ENCODE measurements around the gene SIL1. TPM values are rescaled to one million over a fixed set of nuclear protein-coding genes. Genes with fewer than 3 reads are reported as not detected.

The SIL1 gene
- total and polyA plus RNA-seq, 5 donors from 2014 or later = 9.8 to 12.3 (median 11.2) TPM

DNA sequence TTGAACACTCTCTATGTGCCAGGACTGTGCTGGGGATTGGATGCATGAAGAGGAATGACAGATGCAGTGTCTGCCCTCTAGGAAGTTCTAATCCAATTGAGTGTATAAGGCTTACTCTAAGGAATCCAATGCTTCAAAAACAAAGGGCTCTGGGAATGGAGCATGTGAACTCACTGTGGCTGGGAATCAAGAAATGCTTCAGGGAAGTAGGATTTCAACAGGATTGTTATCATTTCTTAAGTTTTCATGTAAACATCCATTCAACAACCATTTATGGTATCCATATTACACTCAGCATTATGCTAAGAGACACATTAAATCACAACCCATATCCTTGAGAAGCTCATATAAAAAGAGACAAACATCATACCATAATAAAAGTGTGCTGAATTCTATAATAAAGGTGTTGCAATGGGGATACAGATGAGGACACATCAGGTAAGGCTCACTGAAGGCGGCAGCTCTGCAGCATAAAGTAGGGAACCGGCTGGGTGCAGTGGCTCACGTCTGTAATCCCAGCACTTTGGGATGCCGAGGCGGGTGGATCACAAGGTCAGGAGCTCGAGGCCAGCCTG, 11.3 kb downstream of the SIL1 start:
- Histone ChIP-seq H3K4me3 (ENCODE audit: low read depth, low read length) (no peak overlapping the region), H3K36me3 (ENCODE audit: control insufficient read depth, insufficient read depth, low read length) (no peaks in the 10 kb centered on the region), H3K4me1 (ENCODE audit: control insufficient read depth, insufficient read depth, low read length, poor library complexity, severe bottlenecking) (no peaks in the 10 kb centered on the region), H3K27me3 (ENCODE audit: control insufficient read depth, insufficient read depth, low read length) (no peaks in the 10 kb centered on the region), H3K27ac (ENCODE audit: insufficient read depth, low read length, poor library complexity, severe bottlenecking) (no peak overlapping the region), H3K9me3 (ENCODE audit: control insufficient read depth in 2 of 2, low read length in 2 of 2) (no peaks in the 10 kb centered on the region)
- Mint-ChIP-seq H3K36me3 (peaks cover 23% of the 10 kb centered on the region), H3K27ac (no peak overlapping the region), H3K4me3 (no peak overlapping the region), H3K27me3 (no peaks in the 10 kb centered on the region), H3K9me3 (no peaks in the 10 kb centered on the region), H3K4me1 (peaks cover 4 to 18% (median 11%) of the 10 kb centered on the region in 4 donors)
- DNase-seq (no peak), ATAC-seq (ENCODE audit: low read depth in 2 of 2) (no peak)

DNA sequence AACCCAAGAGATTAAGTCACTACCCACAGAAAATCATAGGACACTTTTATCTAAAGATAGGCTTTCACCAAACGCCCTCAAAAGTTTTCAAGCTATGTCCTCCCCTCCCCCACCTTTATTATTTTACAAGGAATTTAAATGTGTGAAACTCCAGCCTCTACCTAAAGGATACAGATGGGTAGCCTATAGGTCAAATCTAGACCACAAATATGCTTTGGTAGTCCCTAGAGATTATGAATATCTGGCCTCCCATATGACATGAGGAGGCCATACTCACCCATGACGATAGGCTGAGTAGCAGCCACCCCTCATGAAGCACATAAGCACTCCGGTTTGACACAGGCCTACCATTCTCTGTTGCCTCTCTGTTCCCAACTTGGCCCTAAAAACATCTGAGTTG, 11.9 kb downstream of the SIL1 start:
- H3K36me3 Mint-ChIP-seq = peaks cover 23% of the 10 kb centered on the region
- no peak overlapping the region for H3K4me3 Mint-ChIP-seq
- ATAC-seq (ENCODE audit: low read depth in 2 of 2) (no peak), DNase-seq (no peak)
- H3K36me3 ChIP-seq (ENCODE audit: control insufficient read depth, insufficient read depth, low read length) = no peaks in the 10 kb centered on the region
- H3K4me3 ChIP-seq (ENCODE audit: low read depth, low read length) = no peak overlapping the region
- no peaks in the 10 kb centered on the region for H3K9me3 ChIP-seq (ENCODE audit: control insufficient read depth in 2 of 2, low read length in 2 of 2)
- H3K4me1 ChIP-seq (ENCODE audit: control insufficient read depth, insufficient read depth, low read length, poor library complexity, severe bottlenecking) = no peaks in the 10 kb centered on the region
- H3K27me3 Mint-ChIP-seq = no peaks in the 10 kb centered on the region
- H3K27ac Mint-ChIP-seq = no peak overlapping the region
- H3K4me1 Mint-ChIP-seq = peaks cover 4 to 18% (median 11%) of the 10 kb centered on the region in 4 donors
- H3K27me3 ChIP-seq (ENCODE audit: control insufficient read depth, insufficient read depth, low read length) = no peaks in the 10 kb centered on the region
- no peak overlapping the region for H3K27ac ChIP-seq (ENCODE audit: insufficient read depth, low read length, poor library complexity, severe bottlenecking)
- no peaks in the 10 kb centered on the region for H3K9me3 Mint-ChIP-seq

DNA sequence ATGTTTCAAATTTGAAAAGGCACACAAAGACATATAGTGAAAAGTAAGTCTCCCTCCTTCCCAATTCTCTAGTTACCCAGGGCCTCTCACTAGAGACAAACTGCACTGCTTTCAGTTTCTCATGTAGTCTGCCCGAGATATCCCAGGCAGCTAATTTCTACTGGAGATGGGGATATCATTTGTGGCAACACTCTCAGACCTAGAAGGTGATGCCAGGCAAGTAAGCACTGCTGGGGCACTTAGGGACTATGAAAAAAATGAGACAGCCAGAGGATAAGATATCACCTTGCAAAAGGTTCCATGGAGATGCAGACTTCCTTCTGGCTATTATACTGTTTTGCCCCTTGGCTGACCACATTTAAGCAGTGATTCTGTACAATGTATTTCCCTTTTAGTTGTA, 12.6 kb downstream of the SIL1 start:
- Mint-ChIP-seq H3K4me3 (no peak overlapping the region), H3K4me1 (peaks cover 4 to 18% (median 11%) of the 10 kb centered on the region in 4 donors), H3K9me3 (no peaks in the 10 kb centered on the region), H3K36me3 (peaks cover 23% of the 10 kb centered on the region), H3K27ac (no peak overlapping the region), H3K27me3 (no peaks in the 10 kb centered on the region)
- ATAC-seq (ENCODE audit: low read depth in 2 of 2) (no peak), DNase-seq (no peak)
- no peaks in the 10 kb centered on the region for H3K9me3 ChIP-seq (ENCODE audit: control insufficient read depth in 2 of 2, low read length in 2 of 2)
- H3K4me3 ChIP-seq (ENCODE audit: low read depth, low read length) = no peak overlapping the region
- no peaks in the 10 kb centered on the region for H3K36me3 ChIP-seq (ENCODE audit: control insufficient read depth, insufficient read depth, low read length)
- no peaks in the 10 kb centered on the region for H3K27me3 ChIP-seq (ENCODE audit: control insufficient read depth, insufficient read depth, low read length)
- no peaks in the 10 kb centered on the region for H3K4me1 ChIP-seq (ENCODE audit: control insufficient read depth, insufficient read depth, low read length, poor library complexity, severe bottlenecking)
- H3K27ac ChIP-seq (ENCODE audit: insufficient read depth, low read length, poor library complexity, severe bottlenecking) = no peak overlapping the region

DNA sequence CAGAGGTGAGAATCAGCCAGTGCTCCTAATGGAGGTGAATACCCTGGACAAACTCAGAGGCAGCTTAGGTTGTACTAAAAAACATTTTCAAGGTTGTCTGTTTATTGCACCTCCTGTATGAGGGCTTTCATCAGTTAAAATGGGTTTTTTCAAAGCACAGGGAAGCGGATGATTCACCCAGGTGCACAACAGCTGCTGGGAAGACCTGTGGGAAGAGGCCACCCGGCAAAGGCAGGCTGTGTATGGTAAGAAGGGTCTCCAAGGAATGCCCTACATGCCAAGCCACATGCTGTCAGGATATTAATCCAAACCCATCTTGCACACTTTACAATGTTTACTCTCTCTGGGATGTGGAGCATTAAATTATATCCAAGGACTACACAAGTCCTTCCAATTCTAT, 14.7 kb downstream of the SIL1 start:
- Histone ChIP-seq H3K27me3 (ENCODE audit: control insufficient read depth, insufficient read depth, low read length) (no peaks in the 10 kb centered on the region), H3K9me3 (ENCODE audit: control insufficient read depth in 2 of 2, low read length in 2 of 2) (no peaks in the 10 kb centered on the region), H3K4me1 (ENCODE audit: control insufficient read depth, insufficient read depth, low read length, poor library complexity, severe bottlenecking) (no peaks in the 10 kb centered on the region), H3K4me3 (ENCODE audit: low read depth, low read length) (no peak overlapping the region), H3K36me3 (ENCODE audit: control insufficient read depth, insufficient read depth, low read length) (no peaks in the 10 kb centered on the region), H3K27ac (ENCODE audit: insufficient read depth, low read length, poor library complexity, severe bottlenecking) (no peak overlapping the region)
- no peaks in the 10 kb centered on the region for H3K9me3 Mint-ChIP-seq
- H3K27ac Mint-ChIP-seq = no peak overlapping the region
- no peaks in the 10 kb centered on the region for H3K27me3 Mint-ChIP-seq
- H3K36me3 Mint-ChIP-seq = peaks cover 18% of the 10 kb centered on the region
- peaks cover 3 to 18% (median 12%) of the 10 kb centered on the region in 4 donors for H3K4me1 Mint-ChIP-seq
- no peak overlapping the region for H3K4me3 Mint-ChIP-seq
- ATAC-seq (ENCODE audit: low read depth in 2 of 2) (no peak), DNase-seq (no peak)

DNA sequence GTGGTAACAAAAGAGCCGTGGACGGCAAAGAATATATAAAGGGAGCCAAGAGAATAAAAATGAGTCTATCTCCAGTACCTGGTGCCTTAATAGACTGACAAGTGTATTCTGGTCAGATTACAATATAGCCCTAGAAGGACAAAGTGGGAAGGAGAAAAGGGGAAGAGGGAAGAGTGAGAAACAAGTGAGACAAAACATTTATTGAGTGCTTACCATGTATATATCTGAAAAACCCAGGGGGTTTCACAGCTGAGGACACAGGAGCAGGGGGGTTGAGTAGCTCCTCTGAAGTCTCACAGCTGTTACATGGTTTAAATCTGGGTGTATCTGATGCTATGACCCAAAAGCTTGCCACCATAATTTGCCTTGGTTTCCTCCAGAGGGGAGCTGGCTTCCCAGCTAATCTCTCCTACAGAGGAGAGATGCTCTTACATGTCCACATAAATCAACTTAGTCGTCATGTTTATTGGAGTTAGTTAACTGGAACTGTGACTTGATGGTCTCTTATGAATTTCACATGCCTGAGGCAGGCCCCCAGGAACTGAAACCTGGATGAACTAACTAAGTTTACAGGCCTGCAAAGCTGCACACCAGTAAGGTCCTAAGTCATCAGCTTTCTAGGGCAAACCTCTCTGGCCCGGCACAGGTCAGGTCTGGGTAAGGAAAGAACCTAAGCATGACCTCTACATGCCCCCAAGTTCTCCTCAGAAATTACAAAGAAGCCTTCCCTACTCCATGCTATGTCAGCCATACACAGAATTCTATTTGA, 15.5 kb downstream of the SIL1 start:
- no peaks in the 10 kb centered on the region for H3K4me1 ChIP-seq (ENCODE audit: control insufficient read depth, insufficient read depth, low read length, poor library complexity, severe bottlenecking)
- H3K4me1 Mint-ChIP-seq = peaks cover 6 to 19% (median 14%) of the 10 kb centered on the region in 4 donors
- no peaks in the 10 kb centered on the region for H3K9me3 ChIP-seq (ENCODE audit: control insufficient read depth in 2 of 2, low read length in 2 of 2)
- H3K9me3 Mint-ChIP-seq = no peaks in the 10 kb centered on the region
- no peak overlapping the region for H3K4me3 ChIP-seq (ENCODE audit: low read depth, low read length)
- DNase-seq (no peak), ATAC-seq (ENCODE audit: low read depth in 2 of 2) (no peak)
- no peaks in the 10 kb centered on the region for H3K27me3 Mint-ChIP-seq
- H3K36me3 ChIP-seq (ENCODE audit: control insufficient read depth, insufficient read depth, low read length) = no peaks in the 10 kb centered on the region
- no peak overlapping the region for H3K27ac ChIP-seq (ENCODE audit: insufficient read depth, low read length, poor library complexity, severe bottlenecking)
- H3K36me3 Mint-ChIP-seq = peaks cover 17% of the 10 kb centered on the region
- no peak overlapping the region for H3K27ac Mint-ChIP-seq
- no peak overlapping the region for H3K4me3 Mint-ChIP-seq
- no peaks in the 10 kb centered on the region for H3K27me3 ChIP-seq (ENCODE audit: control insufficient read depth, insufficient read depth, low read length)

DNA sequence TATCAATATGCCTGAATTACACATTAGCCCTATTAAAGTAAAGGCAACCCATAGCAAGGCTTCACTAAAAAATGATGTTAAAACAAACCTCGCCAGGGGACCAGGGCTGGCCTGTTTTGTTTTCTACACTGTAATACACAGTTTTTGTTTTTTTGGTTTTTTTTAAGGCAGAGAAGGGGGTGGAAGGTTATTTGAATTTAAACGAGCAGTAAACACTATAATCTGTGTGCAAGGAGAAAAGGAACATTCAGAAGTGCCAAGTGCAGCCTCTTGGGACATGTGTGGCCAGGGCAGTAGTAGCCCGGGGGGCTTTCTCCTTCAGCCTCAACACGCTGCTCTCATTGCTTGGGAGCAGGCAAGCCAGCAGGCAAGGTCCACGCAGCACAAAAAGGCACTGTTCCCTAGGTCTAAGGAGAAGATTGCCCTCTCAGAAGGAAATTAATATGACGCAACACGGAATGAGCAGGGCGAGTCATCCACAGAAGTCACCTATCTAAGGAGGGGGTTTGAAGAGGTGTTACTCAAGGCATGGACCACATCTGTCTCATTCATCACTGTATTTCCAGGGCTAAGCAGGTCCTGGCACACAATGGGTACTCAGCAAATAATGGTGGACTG, 16.2 kb downstream of the SIL1 start:
- DNase-seq = no peak
- Histone ChIP-seq H3K27me3 (ENCODE audit: control insufficient read depth, insufficient read depth, low read length) (no peaks in the 10 kb centered on the region), H3K9me3 (ENCODE audit: control insufficient read depth in 2 of 2, low read length in 2 of 2) (no peaks in the 10 kb centered on the region), H3K27ac (ENCODE audit: insufficient read depth, low read length, poor library complexity, severe bottlenecking) (no peak overlapping the region), H3K4me3 (ENCODE audit: low read depth, low read length) (no peak overlapping the region), H3K4me1 (ENCODE audit: control insufficient read depth, insufficient read depth, low read length, poor library complexity, severe bottlenecking) (no peaks in the 10 kb centered on the region), H3K36me3 (ENCODE audit: control insufficient read depth, insufficient read depth, low read length) (no peaks in the 10 kb centered on the region)
- Mint-ChIP-seq H3K36me3 (peaks cover 16% of the 10 kb centered on the region), H3K4me1 (peaks cover 6 to 18% (median 14%) of the 10 kb centered on the region in 4 donors), H3K9me3 (no peaks in the 10 kb centered on the region), H3K4me3 (no peak overlapping the region), H3K27ac (no peak overlapping the region), H3K27me3 (no peaks in the 10 kb centered on the region)
- no peak for ATAC-seq (ENCODE audit: low read depth in 2 of 2)

DNA sequence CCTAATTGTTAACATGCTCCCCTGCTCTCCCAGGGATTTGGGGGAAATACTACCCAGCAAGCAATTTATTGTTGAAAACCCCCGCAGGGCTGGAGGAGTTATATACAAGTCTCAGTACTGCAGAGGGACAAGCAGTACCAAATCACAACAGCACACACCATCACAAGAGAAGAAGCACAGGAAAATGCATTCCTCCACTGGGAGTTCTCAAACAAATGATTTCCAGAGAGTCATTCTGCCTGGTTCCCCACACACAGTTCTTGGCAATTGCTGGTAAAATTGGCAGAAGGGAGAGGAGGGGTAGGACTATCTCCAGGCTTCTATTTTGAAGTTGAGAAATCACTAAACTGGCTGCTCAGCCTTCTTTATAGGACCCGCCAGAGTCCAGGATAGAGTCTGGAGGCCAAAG, 16.8 kb downstream of the SIL1 start:
- Histone ChIP-seq H3K9me3 (ENCODE audit: control insufficient read depth in 2 of 2, low read length in 2 of 2) (no peaks in the 10 kb centered on the region), H3K4me3 (ENCODE audit: low read depth, low read length) (no peak overlapping the region), H3K4me1 (ENCODE audit: control insufficient read depth, insufficient read depth, low read length, poor library complexity, severe bottlenecking) (no peaks in the 10 kb centered on the region), H3K36me3 (ENCODE audit: control insufficient read depth, insufficient read depth, low read length) (no peaks in the 10 kb centered on the region), H3K27me3 (ENCODE audit: control insufficient read depth, insufficient read depth, low read length) (no peaks in the 10 kb centered on the region), H3K27ac (ENCODE audit: insufficient read depth, low read length, poor library complexity, severe bottlenecking) (no peak overlapping the region)
- Mint-ChIP-seq H3K27ac (no peak overlapping the region), H3K4me1 (peaks cover 6 to 19% (median 14%) of the 10 kb centered on the region in 4 donors), H3K36me3 (peaks cover 9% of the 10 kb centered on the region), H3K27me3 (no peaks in the 10 kb centered on the region), H3K9me3 (no peaks in the 10 kb centered on the region), H3K4me3 (no peak overlapping the region)
- DNase-seq (no peak), ATAC-seq (ENCODE audit: low read depth in 2 of 2) (no peak)

Data from CD4-positive, CD25-positive, alpha-beta regulatory T cell (primary cell).